Tibial nerve (tissue), 3 donors: ENCODE measurements around the gene CENPV.

Source experiments
- CTCF ChIP-seq, 5 experiments: fragments of 200-600 bp in 3 of 5; fragments of 450-650 bp in 2 of 5; sonication (generic) in 3 of 5; IDR thresholded peaks; one replicate each; pipeline ENCODE4 v1.5.1; 2016 to 2019; ENCODE audit warnings: antibody characterized with exemption in 5 of 5, mild to moderate bottlenecking in 3 of 5, moderate library complexity in 2 of 5
- POLR2A ChIP-seq, 2 donors: fragments of 450-650 bp; IDR thresholded peaks; one replicate each; pipeline ENCODE4 v1.6.1; 2017; ENCODE audit warnings: antibody characterized with exemption in 2 of 2, mild to moderate bottlenecking in 2 of 2, moderate library complexity in 2 of 2

GRCh38 chr17:16363749-16364536 is 10.7 kb upstream of the CENPV start:
- TF ChIP-seq POLR2A (IDR thresholded peaks at IDR 0.05) (no peak), CTCF (IDR thresholded peaks at IDR 0.05) (peak; percentile 78 to 97 (median 83))
